Panc1 (cell line): ENCODE results near the gene FAM200A. TPM values are rescaled to one million over a fixed set of nuclear protein-coding genes. Genes with fewer than 3 reads are reported as not detected.

Experiments
- ATAC-seq: fragments of 200-7000 bp; cut with Tn5 transposase; 2 replicates; pipeline ENCODE4 v1.9.1; 2020; ENCODE audit warnings: mild to moderate bottlenecking, moderate library complexity
- BruUV-seq: library from RNA; stranded (reverse); fragments of 400-500 nt; replicated peaks from 2 replicates; lab custom pipeline; 2021; lab: Mats Ljungman, UMichigan
- CTCF ChIA-PET: fragments of 300-600 bp; sonication (Branson Sonifier 250); formaldehyde crosslinking; loops from one replicate; lab custom pipeline; 2022; ENCODE audit warnings: antibody characterized with exemption; lab: Charles Lee
- POLR2A ChIA-PET: fragments of 300-600 bp; sonication (Branson Sonifier 250); formaldehyde crosslinking; loops from one replicate; lab custom pipeline; 2022; ENCODE audit warnings: antibody characterized with exemption; lab: Charles Lee
- DNase-seq: peaks from one replicate; pipeline ENCODE4 v3.0.0-alpha.2; 2010; ENCODE audit warnings: low read depth, low spot score
- H3K27ac ChIP-seq: 2 replicates; pipeline ENCODE4 v1.5.1; 2011; ENCODE audit warnings: mild to moderate bottlenecking, low read length, inconsistent platforms
- H3K27me3 ChIP-seq: fragments of 200-500 bp; sonication (Bioruptor generic); 2 replicates; pipeline ENCODE4 v1.6.0; 2014; ENCODE audit warnings: low read length, inconsistent platforms; ENCODE audit not compliant: control insufficient read depth, insufficient read depth
- H3K36me3 ChIP-seq: fragments of 200-500 bp; sonication (Bioruptor generic); 2 replicates; pipeline ENCODE4 v1.5.1; 2014; ENCODE audit warnings: inconsistent platforms, mild to moderate bottlenecking, low read length, moderate library complexity; ENCODE audit not compliant: control insufficient read depth, insufficient read depth
- H3K4me1 ChIP-seq: 2 replicates; pipeline ENCODE4 v1.5.1; 2011; ENCODE audit warnings: inconsistent platforms, mild to moderate bottlenecking, low read length, moderate library complexity; ENCODE audit not compliant: control insufficient read depth, insufficient read depth
- H3K4me3 ChIP-seq, 2 experiments: 2 replicates each; pipeline ENCODE4 v1.5.1; 2011 to 2012; ENCODE audit warnings: low read depth in 2 of 2, low read length in 2 of 2, mild to moderate bottlenecking in 2 of 2, inconsistent platforms in 1 of 2, moderate library complexity in 1 of 2
- H3K9me3 ChIP-seq: fragments of 200-500 bp; sonication (Bioruptor generic); 2 replicates; pipeline ENCODE4 v1.5.1; 2014; ENCODE audit warnings: low read depth, mild to moderate bottlenecking, inconsistent platforms, low read length, moderate library complexity; ENCODE audit not compliant: control insufficient read depth, insufficient read depth
- CTCF ChIP-seq: fragments of 450-650 bp; IDR thresholded peaks from 2 replicates; pipeline ENCODE4 v1.5.1; 2017; ENCODE audit warnings: mild to moderate bottlenecking
- POLR2AphosphoS5 ChIP-seq: IDR thresholded peaks from 2 replicates; pipeline ENCODE4 v1.6.1; 2012; ENCODE audit warnings: mild to moderate bottlenecking, low read depth, low read length, moderate library complexity
- REST ChIP-seq, 2 experiments: IDR thresholded peaks; 2 replicates each; pipeline ENCODE4 v1.6.1; 2011 to 2012; ENCODE audit warnings: low read depth in 2 of 2, control low read depth in 1 of 2, low read length in 1 of 2, mild to moderate bottlenecking in 1 of 2, moderate library complexity in 1 of 2; ENCODE audit not compliant: insufficient read depth in 1 of 2
- SIN3A ChIP-seq: IDR thresholded peaks from 2 replicates; pipeline ENCODE4 v1.6.1; 2012; ENCODE audit warnings: low read depth, mild to moderate bottlenecking, low read length, moderate library complexity, borderline replicate concordance; ENCODE audit not compliant: insufficient read depth
- in situ Hi-C: cut with HindIII; loops from 2 replicates; pipeline ENCODE4 v1.10.0; 2016; ENCODE audit warnings: low sequenced_read_pairs, low pct_unique_long_range_greater_than_20kb
- intact Hi-C: fragments of 100-400 bp; cut with micrococcal nuclease; formaldehyde crosslinking; loops from one replicate; pipeline ENCODE4 v1.10.0; 2022; ENCODE audit not compliant: unreplicated experiment
- total RNA-seq: library from RNA; stranded (reverse); gene quantifications from one replicate; pipeline ENCODE4 v1.2.1, GENCODE V29; 2021; ENCODE audit not compliant: unreplicated experiment

Gene FAM200A
- total RNA-seq, 1 experiment from 2014 or later, result 4.6 TPM

GRCh38 chr7:99597762-99598501, 46.0 kb upstream of the FAM200A start, which contains the start of gene TMEM225B:
Gene TMEM225B (plus strand): TSS chr7:99598267. CDS start chr7:99604389, 6,122 bp downstream.
- no peaks in the 10 kb centered on the region; the same call in 1 of the 2 replicates for H3K36me3 ChIP-seq
- no peak within 1 kb of the TSS for H3K4me3 ChIP-seq
- in situ Hi-C loops, result no loop called here
- H3K27ac ChIP-seq, result no peak within 1 kb of the TSS
- ChIA-PET POLR2A (no interaction called here), CTCF (no interaction called here)
- no peaks in the 10 kb centered on the region for H3K9me3 ChIP-seq
- TF ChIP-seq REST (IDR thresholded peaks at IDR 0.05; ENCODE audit: insufficient read depth in 1 of 2, low read depth in 2 of 2, low read length in 1 of 2) (no peak), SIN3A (no peak), CTCF (no peak), POLR2AphosphoS5 (no peak)
- DNase-seq (no peak), ATAC-seq (no peak)
- peaks cover 16% of the 10 kb centered on the region for H3K27me3 ChIP-seq
- intact Hi-C loops, result no loop called here
- BruUV-seq, result no TSS peak
- H3K4me1 ChIP-seq, result no peaks in the 10 kb centered on the region

GRCh38 chr7:99596408-99596955, 44.6 kb upstream of the FAM200A start:
- POLR2A ChIA-PET, result no interaction called here
- ATAC-seq (no peak), DNase-seq (no peak)
- CTCF ChIA-PET, result no interaction called here
- no peak overlapping the region for H3K4me3 ChIP-seq
- no peaks in the 10 kb centered on the region; the same call in 1 of the 2 replicates for H3K36me3 ChIP-seq
- BruUV-seq, result no TSS peak
- no peaks in the 10 kb centered on the region for H3K4me1 ChIP-seq
- H3K27me3 ChIP-seq, result peaks cover 16% of the 10 kb centered on the region
- H3K9me3 ChIP-seq, result no peaks in the 10 kb centered on the region
- intact Hi-C loops (no loop called here), in situ Hi-C loops (no loop called here)
- H3K27ac ChIP-seq, result no peak overlapping the region
- TF ChIP-seq CTCF, result no peak
